Heart left ventricle (tissue), 16 donors: ENCODE results near the gene NFE2L2. TPM values are rescaled to one million over a fixed set of nuclear protein-coding genes. Genes with fewer than 3 reads are reported as not detected.
"Not testable (repeated sequence)": the region's sequence is repeated elsewhere in the genome, so short reads cannot be mapped to it uniquely, and the experiment has no call there.

ENCODE experiments used
- ATAC-seq, 4 donors: fragments of 200-7000 bp; cut with Tn5 transposase; one replicate each; pipeline ENCODE4 v1.9.1; 2020 to 2022; ENCODE audit warnings: moderate library complexity in 4 of 4, mild to moderate bottlenecking in 3 of 4, moderate number of reproducible peaks in 1 of 4
- DNase-seq, 5 donors: peaks; one replicate each; pipeline ENCODE4 v3.0.0-alpha.2; 2020
- H3K27ac ChIP-seq, 12 donors: fragments of 200-600 bp; sonication (generic) in 4 of 12; one replicate each; pipeline versions ENCODE4 v1.5.0 to v1.8.0; 2016 to 2022; ENCODE audit warnings: mild to moderate bottlenecking in 2 of 12
- H3K27me3 ChIP-seq, 9 donors: fragments of 200-600 bp; sonication (generic) in 2 of 9; one replicate each; pipeline versions ENCODE4 v1.5.1 to v1.8.0; 2016 to 2022; ENCODE audit warnings: mild to moderate bottlenecking in 3 of 9
- H3K36me3 ChIP-seq, 9 donors: fragments of 200-600 bp; sonication (generic) in 2 of 9; one replicate each; pipeline versions ENCODE4 v1.5.0 to v1.8.0; 2018 to 2022; ENCODE audit warnings: mild to moderate bottlenecking in 2 of 9
- H3K4me1 ChIP-seq, 12 donors: fragments of 200-600 bp; sonication (generic) in 4 of 12; one replicate each; pipeline versions ENCODE4 v1.5.0 to v1.8.0; 2016 to 2022; ENCODE audit warnings: mild to moderate bottlenecking in 3 of 12
- H3K4me3 ChIP-seq, 12 donors: fragments of 200-600 bp; sonication (generic) in 4 of 12; one replicate each; pipeline versions ENCODE4 v1.5.0 to v1.8.0; 2017 to 2022; ENCODE audit warnings: mild to moderate bottlenecking in 9 of 12, moderate library complexity in 4 of 12
- H3K9me3 ChIP-seq, 12 donors: fragments of 200-600 bp; sonication (generic) in 4 of 12; one replicate each; pipeline versions ENCODE4 v1.5.0 to v1.8.0; 2016 to 2022; ENCODE audit warnings: mild to moderate bottlenecking in 1 of 12
- POLR2A ChIP-seq, 2 donors: fragments of 450-650 bp; IDR thresholded peaks; one replicate each; pipeline ENCODE4 v1.6.1; 2017; ENCODE audit warnings: antibody characterized with exemption in 2 of 2, mild to moderate bottlenecking in 2 of 2, moderate library complexity in 2 of 2
- WGBS, 4 donors: extraction: QIAGEN DNeasy Blood & Tissue Kit in 2 of 4; methylation state at CpG; one replicate each; pipeline versions ENCODE4 v1.1.5 to v1.1.7; 2013 to 2018; 5-methylcytosine and 5-hydroxymethylcytosine counted together
- intact Hi-C, 10 donors: fragments of 100-400 bp; cut with DNase I; formaldehyde crosslinking; loops; one replicate each; pipeline versions ENCODE4 v1.11.1 to v1.14.2; 2022
- long read RNA-seq, 3 donors: library from polyadenylated mRNA; unstranded; transcript quantifications; one replicate each; pipeline ENCODE4 v2.0.0, GENCODE V29; 2020 to 2021
- polyA plus RNA-seq, 2 donors: library from polyadenylated mRNA; stranded (reverse); fragments of 200-250 nt; gene quantifications; one replicate each; pipeline ENCODE4 v1.2.3, GENCODE V29; 2013
- total RNA-seq, 9 donors: library from RNA; depleted of rRNA in 2 of 9; stranded (reverse); fragments of >200 nt in 2 of 9; fragmentation: NEBNext Ultra II Directional in 3 of 9; extraction: Animal tissue kit (Norgen Biotek cat#: 25700) in 3 of 9; gene quantifications; one replicate each; pipeline versions ENCODE4 v1.1.0 to v1.2.4, GENCODE V29; 2016 to 2023
- TF ChIP-seq, protein P1 (sequence below), 12 donors: fragments of 200-600 bp; sonication (generic) in 4 of 12; IDR thresholded peaks; one replicate each; pipeline versions ENCODE4 v1.5.0 to v1.8.0; 2018 to 2022; ENCODE audit warnings: antibody characterized with exemption in 12 of 12, mild to moderate bottlenecking in 5 of 12
- donor health status: ischemic (EF 13 %, LVEDD 7.1; RV severe dilation, severe dysfunction).
- donor health status: healthy with polysubstance abuse.
- donor health status: DM: no; HTN: yes; CAD: no.
- donor health status: DM: no; HTN: no; CAD: no.
- donor health status: ischemic (EF 25% LVEDD 6.9; RV normal size, moderate dysfunction).
- donor health status: ischemic (EF 25% LVEDD 5.7; RV mildly dilated, moderate dysfunction).
- donor health status: healthy.
- donor health status: DM: yes; HTN: yes; CAD: no.
- donor health status: ischemic (EF 35%, LVEDD 5.7; RV mildly dilated, moderate dysfunction).
- donor health status: nonischemic (EF 11% LVEDD 7.7; RV severe dilation, severe dysfunction).
- donor health status: DM: yes; HTN: yes; CAD: no.
- donor health status: PGD.
- donor health status: ischemic (EF 29% LVEDD 5.4; RV normal size, mild dysfunction).
- donor health status: nonischemic (EF 23%, LVEDD 6.1; RV moderate dilation, normal function).

The NFE2L2 gene
- total RNA-seq (10 to 100 TPM; 39.2 to 82.5 (median 59.4) TPM), polyA plus RNA-seq (10 to 100 TPM; 17.0 to 37.3 TPM)
- long read RNA-seq, donor 1, transcript NFE2L2-202 (5 exons, 2,651 nt): minor isoform, 8 of 50 reads
- long read RNA-seq, donor 1, transcript NFE2L2-201 (5 exons, 2,853 nt): major isoform, 34 of 50 reads
- long read RNA-seq, donor 1, partial matches to known transcripts: 0 of 50 reads
- long read RNA-seq, donor 1, other reads (novel, unspliced or antisense): 3 of 50 reads
- long read RNA-seq, donor 2, transcript NFE2L2-202 (5 exons, 2,651 nt): minor isoform, 39 of 153 reads
- long read RNA-seq, donor 2, transcript NFE2L2-201 (5 exons, 2,853 nt): major isoform, 98 of 153 reads
- long read RNA-seq, donor 2, partial matches to known transcripts: 7 of 153 reads
- long read RNA-seq, donor 2, other reads (novel, unspliced or antisense): 8 of 153 reads
- long read RNA-seq, donor 3, transcript NFE2L2-202 (5 exons, 2,651 nt): minor isoform, 7 of 60 reads
- long read RNA-seq, donor 3, transcript NFE2L2-201 (5 exons, 2,853 nt): major isoform, 46 of 60 reads
- long read RNA-seq, donor 3, partial matches to known transcripts: 3 of 60 reads
- long read RNA-seq, donor 3, other reads (novel, unspliced or antisense): 1 of 60 reads

DNA sequence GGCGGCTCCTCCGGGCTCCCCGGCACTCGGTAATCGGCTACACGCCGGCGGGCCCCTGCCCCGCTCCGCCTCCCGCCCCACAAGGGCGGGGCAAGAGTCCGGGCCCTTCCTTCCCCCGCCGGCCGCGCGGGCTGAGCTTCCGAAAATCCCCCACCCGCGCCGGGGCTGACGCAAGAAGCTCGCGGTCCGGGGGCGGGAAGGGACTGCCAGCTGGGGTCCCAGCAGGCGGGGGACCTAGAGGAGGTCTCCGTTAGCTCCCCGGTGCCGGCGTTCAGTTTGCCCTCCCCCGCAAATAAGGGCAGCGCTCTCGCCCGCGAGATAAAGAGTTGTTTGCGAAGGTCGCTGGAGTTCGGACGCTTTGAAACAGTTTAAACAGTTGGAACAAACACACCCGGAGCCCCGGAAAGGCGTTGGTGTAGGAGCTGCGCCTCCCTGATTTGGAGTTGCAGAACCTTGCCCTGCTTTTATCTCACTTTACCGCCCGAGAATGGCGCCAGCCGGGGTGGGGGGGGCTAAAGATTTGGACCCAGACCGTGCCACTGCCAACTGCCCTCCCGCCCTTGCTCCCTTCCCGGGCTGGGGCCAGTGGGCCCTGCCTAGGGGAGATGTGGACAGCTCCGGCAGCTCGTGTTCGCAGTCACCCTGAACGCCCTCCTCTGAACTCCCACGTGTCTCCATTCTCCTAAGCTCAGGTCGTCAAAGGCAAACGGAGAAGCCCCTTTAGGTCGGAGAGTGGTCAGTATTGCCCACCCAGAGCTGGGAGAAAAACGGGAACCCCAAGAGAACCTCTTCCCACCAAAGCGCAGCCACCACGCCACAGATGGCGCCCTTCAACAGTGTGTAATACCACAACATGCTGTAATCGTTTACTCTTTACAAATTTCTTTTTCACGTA lies at the start of gene NFE2L2:
NFE2L2 (minus strand) TSS at position 35 of the 895 bp plus-strand sequence. CDS start 151 bp downstream, outside the sequence.
- ATAC-seq: peak; percentile 88 to 91 (median 90)
- 0 to 1% (median 1%) methylated on average over 18 to 66 of the region's 66 CpGs for WGBS, 4 donors

DNA sequence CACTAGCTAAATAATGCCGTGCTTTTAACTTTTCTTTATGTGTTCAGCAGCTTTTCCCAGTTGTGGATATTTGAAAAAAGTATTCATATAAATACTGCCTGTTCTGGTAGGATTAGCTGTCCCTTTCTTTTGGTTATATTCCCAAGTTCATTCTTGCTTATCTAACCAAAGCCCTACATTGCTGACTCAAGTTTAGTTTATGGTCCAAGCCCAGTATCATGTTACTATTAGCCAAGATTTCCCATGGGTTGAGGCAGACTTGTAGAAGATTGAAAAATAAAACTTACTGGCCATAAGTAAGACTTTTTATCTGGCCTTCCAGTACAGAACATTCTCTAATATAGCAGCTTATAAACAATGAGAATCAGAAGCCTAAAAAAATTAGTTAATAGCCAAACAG lies 49.7 kb upstream of the NFE2L2 start:
- TF ChIP-seq, protein P1, sequence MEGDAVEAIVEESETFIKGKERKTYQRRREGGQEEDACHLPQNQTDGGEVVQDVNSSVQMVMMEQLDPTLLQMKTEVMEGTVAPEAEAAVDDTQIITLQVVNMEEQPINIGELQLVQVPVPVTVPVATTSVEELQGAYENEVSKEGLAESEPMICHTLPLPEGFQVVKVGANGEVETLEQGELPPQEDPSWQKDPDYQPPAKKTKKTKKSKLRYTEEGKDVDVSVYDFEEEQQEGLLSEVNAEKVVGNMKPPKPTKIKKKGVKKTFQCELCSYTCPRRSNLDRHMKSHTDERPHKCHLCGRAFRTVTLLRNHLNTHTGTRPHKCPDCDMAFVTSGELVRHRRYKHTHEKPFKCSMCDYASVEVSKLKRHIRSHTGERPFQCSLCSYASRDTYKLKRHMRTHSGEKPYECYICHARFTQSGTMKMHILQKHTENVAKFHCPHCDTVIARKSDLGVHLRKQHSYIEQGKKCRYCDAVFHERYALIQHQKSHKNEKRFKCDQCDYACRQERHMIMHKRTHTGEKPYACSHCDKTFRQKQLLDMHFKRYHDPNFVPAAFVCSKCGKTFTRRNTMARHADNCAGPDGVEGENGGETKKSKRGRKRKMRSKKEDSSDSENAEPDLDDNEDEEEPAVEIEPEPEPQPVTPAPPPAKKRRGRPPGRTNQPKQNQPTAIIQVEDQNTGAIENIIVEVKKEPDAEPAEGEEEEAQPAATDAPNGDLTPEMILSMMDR (IDR thresholded peaks at IDR 0.05): no peak
- no peak for TF ChIP-seq POLR2A (IDR thresholded peaks at IDR 0.05)
- intact Hi-C loops: no loop called here

More for the DNA sequence above, at the start of gene NFE2L2:
- intact Hi-C loops: loop anchor here (1.0 to 10.0 kb wide), 16 partner anchors 30 to 490 kb away; partner anchors contain the start of genes HNRNPA3 (in 5 of the 10) and AGPS (in 1 of the 10)
- Histone ChIP-seq H3K4me1 (peaks cover 0 to 44% (median 31%) of the 10 kb centered on the region in 12 donors), H3K36me3 (no peaks in the 10 kb centered on the region), H3K27me3 (no peaks in the 10 kb centered on the region), H3K27ac (peak within 1 kb of the TSS; percentile 97 to 100 (median 99)), H3K9me3 (no peaks in the 10 kb centered on the region), H3K4me3 (peak within 1 kb of the TSS; percentile 72 to 97 (median 90))
- DNase-seq: peak; percentile 95 to 98 (median 96)
- TF ChIP-seq, protein P1 (IDR thresholded peaks at IDR 0.05): peak in 9 of 12 donors; percentile 13 to 63 (median 38)
- peak in 1 of 2 donors; percentile 92 for TF ChIP-seq POLR2A (IDR thresholded peaks at IDR 0.05)

DNA sequence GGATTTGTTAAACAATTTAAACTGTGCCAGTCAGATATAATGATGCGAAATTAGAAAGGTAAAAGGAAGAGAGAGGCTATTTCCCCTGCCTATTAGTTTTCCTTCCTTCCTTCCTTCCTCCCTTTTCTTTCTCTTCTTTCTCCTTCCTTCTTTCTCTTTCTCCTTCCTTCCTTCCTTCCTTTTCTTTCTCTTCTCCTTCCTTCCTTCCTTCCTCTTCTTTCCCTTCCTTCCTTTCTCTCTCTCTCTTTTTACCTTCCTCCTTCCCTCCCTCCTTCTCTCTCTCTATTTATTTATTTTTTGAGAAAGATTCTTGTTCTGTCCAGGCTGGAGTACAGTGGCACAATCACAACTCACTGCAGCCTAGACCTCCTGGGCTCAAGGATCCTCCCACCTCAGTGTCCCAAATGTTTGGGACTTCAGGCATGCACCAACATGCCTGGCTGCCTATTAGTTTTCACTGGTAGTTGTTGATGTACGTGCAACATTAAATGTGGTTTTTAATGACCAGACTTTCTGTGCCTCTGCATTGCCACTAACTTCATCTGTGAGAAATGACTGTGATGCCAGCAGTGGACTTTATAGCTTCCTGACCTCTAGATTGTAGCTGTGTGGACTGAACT lies 48.7 kb upstream of the NFE2L2 start:
- Histone ChIP-seq H3K4me1 (peaks cover 0 to 22% (median 4%) of the 10 kb centered on the region in 12 donors), H3K27me3 (no peaks in the 10 kb centered on the region), H3K9me3 (no peaks in the 10 kb centered on the region), H3K36me3 (no peaks in the 10 kb centered on the region), H3K4me3 (no peak overlapping the region), H3K27ac (peak overlapping the region in 2 of 12 donors; percentile 13 to 27)
- TF ChIP-seq POLR2A (IDR thresholded peaks at IDR 0.05): no peak
- 79 to 92% (median 87%) methylated on average over 2 of the region's 2 CpGs for WGBS, 4 donors
- no peak for DNase-seq
- no peak for ATAC-seq
- intact Hi-C loops: no loop called here

More for the DNA sequence above, 49.7 kb upstream of the NFE2L2 start:
- ATAC-seq (peak; percentile 65 to 70 (median 69)), DNase-seq (no peak)
- Histone ChIP-seq H3K4me3 (no peak overlapping the region), H3K27me3 (no peaks in the 10 kb centered on the region), H3K36me3 (no peaks in the 10 kb centered on the region), H3K4me1 (peaks cover 0 to 16% (median 4%) of the 10 kb centered on the region in 12 donors), H3K27ac (peak overlapping the region in 4 of 12 donors; percentile 13 to 51 (median 24)), H3K9me3 (no peaks in the 10 kb centered on the region)
- WGBS, 4 donors: 74 to 86% (median 78%) methylated on average over 1 of the region's 1 CpG

DNA sequence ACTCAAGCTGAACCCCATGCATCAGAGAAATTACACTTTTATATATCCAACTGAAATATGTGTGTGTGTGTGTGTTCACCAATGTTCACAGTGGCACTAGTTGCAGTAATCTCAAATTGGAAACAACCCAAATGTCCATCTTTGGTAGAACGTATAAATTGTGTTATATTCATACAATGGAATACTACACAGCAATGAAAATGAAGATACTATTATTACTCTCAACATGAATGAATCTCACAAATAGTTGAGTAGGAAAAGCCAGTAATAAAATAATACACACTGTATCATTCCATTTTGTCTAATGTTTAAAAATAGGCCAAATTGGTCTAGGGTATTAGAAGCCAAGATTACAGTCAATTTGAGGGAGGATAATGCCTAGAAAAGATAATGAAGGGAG lies 48.0 kb upstream of the NFE2L2 start:
- Histone ChIP-seq H3K4me1 (peaks cover 0 to 22% (median 4%) of the 10 kb centered on the region in 12 donors), H3K4me3 (no peak overlapping the region), H3K27me3 (no peaks in the 10 kb centered on the region), H3K27ac (no peak overlapping the region), H3K36me3 (no peaks in the 10 kb centered on the region), H3K9me3 (no peaks in the 10 kb centered on the region)
- intact Hi-C loops: no loop called here
- WGBS, 4 donors: 85 to 94% (median 92%) methylated on average over 1 of the region's 1 CpG
- DNase-seq (no peak), ATAC-seq (no peak)
- TF ChIP-seq, protein P1 (IDR thresholded peaks at IDR 0.05): no peak
- no peak for TF ChIP-seq POLR2A (IDR thresholded peaks at IDR 0.05)

DNA sequence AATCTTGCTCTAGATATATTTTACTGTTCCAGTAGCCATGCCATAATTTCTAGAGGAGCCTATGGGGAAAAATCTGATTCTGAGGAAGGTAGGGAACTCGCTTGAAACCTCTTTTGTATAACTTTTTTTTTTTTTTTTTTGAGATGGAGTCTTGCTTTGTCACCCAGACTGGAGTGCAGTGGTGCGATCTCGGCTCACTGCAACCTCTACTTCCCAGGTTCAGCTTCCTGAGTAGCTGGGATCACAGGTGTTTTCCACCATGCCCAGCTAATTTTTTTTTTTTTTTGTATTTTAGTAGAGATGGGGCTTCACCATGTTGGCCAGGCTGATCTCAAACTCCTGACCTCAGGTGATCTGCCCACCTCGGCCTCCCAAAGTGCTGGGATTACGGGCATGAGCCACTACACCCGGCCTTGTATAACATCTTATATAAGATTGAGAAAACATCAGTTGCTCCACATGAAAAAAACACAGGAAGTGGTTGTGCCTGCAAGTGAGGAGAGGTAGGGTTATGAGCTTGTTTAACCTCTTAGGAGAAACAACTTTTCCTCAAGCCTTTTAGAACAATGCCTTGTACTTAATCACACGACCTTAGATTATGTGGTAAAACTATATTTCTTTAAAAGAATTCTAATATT lies 45.3 kb upstream of the NFE2L2 start:
- H3K4me3 ChIP-seq, DNase-seq, H3K27ac ChIP-seq, H3K9me3 ChIP-seq, ATAC-seq, intact Hi-C loops, H3K36me3 ChIP-seq, H3K27me3 ChIP-seq: not testable (repeated sequence)
- 69 to 90% (median 84%) methylated on average over 7 of the region's 7 CpGs for WGBS, 4 donors
- H3K4me1 ChIP-seq: peaks cover 0 to 20% (median 2%) of the 10 kb centered on the region in 12 donors
